Iris pigment epithelial cell (primary cell): ENCODE data around the gene PIK3R5.
"Not testable (repeated sequence)": the region's sequence is repeated elsewhere in the genome, so short reads cannot be mapped to it uniquely, and the experiment has no call there.

Experiments
- DNase-seq: peaks from one replicate; pipeline ENCODE4 v3.0.0-alpha.2; 2011; ENCODE audit warnings: low read depth

The PIK3R5 gene

GRCh38 chr17:8856205-8856603 lies 109.3 kb downstream of the PIK3R5 start:
- not testable (repeated sequence) for DNase-seq

- no peak for DNase-seq
Observed at GRCh38 chr17:8855477-8856204, 109.9 kb downstream of the PIK3R5 start.

- DNase-seq: no peak
Observed at GRCh38 chr17:8851600-8851999, 113.9 kb downstream of the PIK3R5 start.

- DNase-seq: no peak
Observed at GRCh38 chr17:8849311-8850041, 116.0 kb downstream of the PIK3R5 start.

GRCh38 chr17:8847891-8848290 lies 117.6 kb downstream of the PIK3R5 start:
- no peak for DNase-seq

GRCh38 chr17:8846768-8847211 lies 118.7 kb downstream of the PIK3R5 start:
- DNase-seq: peak; percentile 69

- DNase-seq: no peak
Observed at GRCh38 chr17:8844229-8845218, 121.0 kb downstream of the PIK3R5 start.

- no peak for DNase-seq
Observed at GRCh38 chr17:8843344-8843743, 122.2 kb downstream of the PIK3R5 start.

GRCh38 chr17:8841844-8842243 lies 123.7 kb downstream of the PIK3R5 start:
- DNase-seq: no peak

- DNase-seq: no peak
Observed at GRCh38 chr17:8839410-8839935, 126.0 kb downstream of the PIK3R5 start.

- DNase-seq: no peak
Observed at GRCh38 chr17:8838551-8839095, 126.9 kb downstream of the PIK3R5 start.

GRCh38 chr17:8837563-8838075 lies 127.9 kb downstream of the PIK3R5 start:
- no peak for DNase-seq

GRCh38 chr17:8836821-8837562 lies 128.5 kb downstream of the PIK3R5 start:
- DNase-seq: no peak

- DNase-seq: no peak
Observed at GRCh38 chr17:8835631-8836364, 129.7 kb downstream of the PIK3R5 start.

- no peak for DNase-seq
Observed at GRCh38 chr17:8835106-8835505, 130.4 kb downstream of the PIK3R5 start.

GRCh38 chr17:8832711-8833352 lies 132.7 kb downstream of the PIK3R5 start:
- no peak for DNase-seq

GRCh38 chr17:8831234-8831849 lies 134.2 kb downstream of the PIK3R5 start:
- no peak for DNase-seq

- DNase-seq: no peak
Observed at GRCh38 chr17:8830141-8830540, 135.4 kb downstream of the PIK3R5 start.
